ENCODE measurements around the gene GDNF. TPM values are rescaled to one million over a fixed set of nuclear protein-coding genes. Genes with fewer than 3 reads are reported as not detected.

The GDNF gene
- total RNA-seq, 1 experiment from 2014 or later, result not detected

- Histone ChIP-seq H3K27ac (ENCODE audit: low read length) (no peak overlapping the region), H3K27me3 (ENCODE audit: control insufficient read depth, insufficient read depth, low read length) (no peaks in the 10 kb centered on the region), H3K36me3 (ENCODE audit: control insufficient read depth, insufficient read depth, low read length) (no peaks in the 10 kb centered on the region), H3K9me3 (ENCODE audit: control insufficient read depth, insufficient read depth, low read depth, low read length) (no peaks in the 10 kb centered on the region), H3K4me3 (ENCODE audit: low read depth in 2 of 2, low read length in 2 of 2) (no peak overlapping the region), H3K4me1 (ENCODE audit: control insufficient read depth, insufficient read depth, low read length) (no peaks in the 10 kb centered on the region)
- intact Hi-C loops (cut with micrococcal nuclease; ENCODE audit: unreplicated experiment) (no loop called here), in situ Hi-C loops (cut with HindIII; ENCODE audit: low pct_unique_long_range_greater_than_20kb, low sequenced_read_pairs) (no loop called here)
- DNase-seq (ENCODE audit: low read depth, low spot score), result no peak
- BruUV-seq (replicated peaks), result no TSS peak
- ChIA-PET CTCF (no interaction called here), POLR2A (no interaction called here)
- TF ChIP-seq CTCF (IDR thresholded peaks at IDR 0.05) (no peak), SIN3A (IDR thresholded peaks at IDR 0.05; ENCODE audit: borderline replicate concordance, insufficient read depth, low read depth, low read length) (no peak), POLR2AphosphoS5 (IDR thresholded peaks at IDR 0.05; ENCODE audit: low read depth, low read length) (no peak), TCF7L2 (IDR thresholded peaks at IDR 0.05; ENCODE audit: low read depth, low read length) (no peak), REST (IDR thresholded peaks at IDR 0.05; ENCODE audit: insufficient read depth in 1 of 2, low read depth in 2 of 2, low read length in 1 of 2) (no peak)
- no peak for ATAC-seq
Measured at GRCh38 chr5:37807621-37808301, 32.1 kb downstream of the GDNF start.

GRCh38 chr5:37807015-37807414, 32.8 kb downstream of the GDNF start:
- H3K27me3 ChIP-seq (ENCODE audit: control insufficient read depth, insufficient read depth, low read length), result no peaks in the 10 kb centered on the region
- CTCF ChIA-PET, result interaction anchor here (0.6 kb wide), 1 partner anchor 397 kb away, joined by 6 read pairs; no protein-coding TSS in a partner anchor
- no peak overlapping the region for H3K4me3 ChIP-seq (ENCODE audit: low read depth in 2 of 2, low read length in 2 of 2)
- POLR2A ChIA-PET, result no interaction called here
- no peaks in the 10 kb centered on the region for H3K36me3 ChIP-seq (ENCODE audit: control insufficient read depth, insufficient read depth, low read length)
- intact Hi-C loops (cut with micrococcal nuclease; ENCODE audit: unreplicated experiment), result no loop called here
- H3K27ac ChIP-seq (ENCODE audit: low read length), result no peak overlapping the region
- TF ChIP-seq SIN3A (IDR thresholded peaks at IDR 0.05; ENCODE audit: borderline replicate concordance, insufficient read depth, low read depth, low read length) (no peak), CTCF (IDR thresholded peaks at IDR 0.05) (no peak), POLR2AphosphoS5 (IDR thresholded peaks at IDR 0.05; ENCODE audit: low read depth, low read length) (no peak), TCF7L2 (IDR thresholded peaks at IDR 0.05; ENCODE audit: low read depth, low read length) (no peak), REST (IDR thresholded peaks at IDR 0.05; ENCODE audit: insufficient read depth in 1 of 2, low read depth in 2 of 2, low read length in 1 of 2) (no peak)
- no TSS peak for BruUV-seq (replicated peaks)
- H3K9me3 ChIP-seq (ENCODE audit: control insufficient read depth, insufficient read depth, low read depth, low read length), result no peaks in the 10 kb centered on the region
- H3K4me1 ChIP-seq (ENCODE audit: control insufficient read depth, insufficient read depth, low read length), result no peaks in the 10 kb centered on the region
- no peak for DNase-seq (ENCODE audit: low read depth, low spot score)
- in situ Hi-C loops (cut with HindIII; ENCODE audit: low pct_unique_long_range_greater_than_20kb, low sequenced_read_pairs), result no loop called here
- no peak for ATAC-seq

All from Panc1 (cell line).